Epithelial cell of esophagus (primary cell): ENCODE data around the gene KPNA4.
A peak's percentile ranks its signal among the peaks of the same experiment; 100 is the strongest.

Experiments used
- DNase-seq: peaks from one replicate; pipeline ENCODE4 v3.0.0; 2010; ENCODE audit warnings: low read depth
- H3K4me3 ChIP-seq: 2 replicates; pipeline ENCODE4 v1.5.1; 2011; ENCODE audit warnings: mild to moderate bottlenecking, low read length, control low read depth
- TF ChIP-seq, protein P1 (sequence below): IDR thresholded peaks from 2 replicates; pipeline ENCODE4 v1.5.1; 2011; ENCODE audit warnings: low read depth, mild to moderate bottlenecking, low read length, control low read depth, inconsistent platforms; ENCODE audit not compliant: insufficient read depth; ENCODE audit errors: missing control alignments

The KPNA4 gene

DNA sequence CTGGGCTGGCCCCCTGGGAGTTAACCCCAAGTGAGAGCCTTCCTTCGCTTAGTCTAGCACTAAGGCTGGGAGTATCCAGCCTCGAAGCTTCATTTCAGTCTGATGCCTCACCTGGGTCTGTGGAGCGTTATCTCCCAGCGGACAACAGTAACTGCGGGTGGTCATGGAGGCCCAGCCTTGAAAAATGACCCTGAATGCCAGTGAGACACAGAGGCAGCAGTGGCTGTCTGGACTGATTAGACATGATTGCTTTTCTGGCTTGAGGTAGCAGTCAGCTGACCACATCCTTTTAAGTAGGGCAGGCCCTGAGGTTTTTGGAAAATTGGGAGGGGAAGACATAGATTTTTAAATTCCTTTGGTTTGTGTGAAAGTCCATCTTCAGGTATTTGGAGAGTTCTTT lies 87.6 kb downstream of the KPNA4 start:
- DNase-seq, result no peak
- TF ChIP-seq, protein P1, sequence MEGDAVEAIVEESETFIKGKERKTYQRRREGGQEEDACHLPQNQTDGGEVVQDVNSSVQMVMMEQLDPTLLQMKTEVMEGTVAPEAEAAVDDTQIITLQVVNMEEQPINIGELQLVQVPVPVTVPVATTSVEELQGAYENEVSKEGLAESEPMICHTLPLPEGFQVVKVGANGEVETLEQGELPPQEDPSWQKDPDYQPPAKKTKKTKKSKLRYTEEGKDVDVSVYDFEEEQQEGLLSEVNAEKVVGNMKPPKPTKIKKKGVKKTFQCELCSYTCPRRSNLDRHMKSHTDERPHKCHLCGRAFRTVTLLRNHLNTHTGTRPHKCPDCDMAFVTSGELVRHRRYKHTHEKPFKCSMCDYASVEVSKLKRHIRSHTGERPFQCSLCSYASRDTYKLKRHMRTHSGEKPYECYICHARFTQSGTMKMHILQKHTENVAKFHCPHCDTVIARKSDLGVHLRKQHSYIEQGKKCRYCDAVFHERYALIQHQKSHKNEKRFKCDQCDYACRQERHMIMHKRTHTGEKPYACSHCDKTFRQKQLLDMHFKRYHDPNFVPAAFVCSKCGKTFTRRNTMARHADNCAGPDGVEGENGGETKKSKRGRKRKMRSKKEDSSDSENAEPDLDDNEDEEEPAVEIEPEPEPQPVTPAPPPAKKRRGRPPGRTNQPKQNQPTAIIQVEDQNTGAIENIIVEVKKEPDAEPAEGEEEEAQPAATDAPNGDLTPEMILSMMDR, result no peak
- H3K4me3 ChIP-seq, result no peak overlapping the region

DNA sequence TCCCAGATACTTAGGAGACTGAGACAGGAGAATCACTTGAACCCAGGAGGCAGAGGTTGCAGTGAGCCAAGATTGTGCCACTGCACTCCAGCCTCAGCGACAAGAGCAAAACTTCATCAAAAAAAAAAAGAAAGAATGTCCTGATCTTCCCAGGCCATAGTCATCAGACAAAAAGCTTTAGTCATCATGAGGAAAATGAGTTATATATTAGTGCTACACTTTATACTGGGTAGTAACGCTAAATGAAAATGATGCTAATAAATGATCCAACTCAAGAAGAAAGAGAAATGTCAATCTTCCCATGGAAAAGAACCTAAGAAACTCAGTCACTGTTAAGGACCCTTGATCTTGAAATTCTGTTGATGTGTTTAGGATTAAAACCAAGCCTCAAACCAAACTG lies 89.5 kb downstream of the KPNA4 start:
- H3K4me3 ChIP-seq, result no peak overlapping the region
- TF ChIP-seq, protein P1, result no peak
- no peak for DNase-seq

DNA sequence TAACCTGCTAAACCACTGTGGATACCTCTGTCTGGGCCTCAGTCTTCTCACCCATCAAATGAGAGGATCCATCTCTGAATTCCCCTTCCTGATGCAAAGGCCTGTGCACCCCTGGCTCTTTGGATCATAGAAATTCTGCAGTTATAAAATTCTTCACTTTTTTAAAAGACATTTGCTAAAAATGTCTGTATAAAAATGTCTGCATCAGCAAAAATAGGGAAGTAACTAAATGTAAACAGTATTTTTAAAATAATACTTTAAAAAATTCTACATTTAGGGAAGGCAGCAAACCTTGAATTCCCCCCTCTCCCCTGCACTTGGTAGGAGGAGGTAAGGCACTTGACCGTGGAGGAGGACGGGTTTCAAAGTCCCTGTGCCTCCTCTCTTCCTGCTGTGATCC lies 90.2 kb downstream of the KPNA4 start:
- H3K4me3 ChIP-seq, result no peak overlapping the region
- TF ChIP-seq, protein P1, result no peak
- DNase-seq, result no peak

DNA sequence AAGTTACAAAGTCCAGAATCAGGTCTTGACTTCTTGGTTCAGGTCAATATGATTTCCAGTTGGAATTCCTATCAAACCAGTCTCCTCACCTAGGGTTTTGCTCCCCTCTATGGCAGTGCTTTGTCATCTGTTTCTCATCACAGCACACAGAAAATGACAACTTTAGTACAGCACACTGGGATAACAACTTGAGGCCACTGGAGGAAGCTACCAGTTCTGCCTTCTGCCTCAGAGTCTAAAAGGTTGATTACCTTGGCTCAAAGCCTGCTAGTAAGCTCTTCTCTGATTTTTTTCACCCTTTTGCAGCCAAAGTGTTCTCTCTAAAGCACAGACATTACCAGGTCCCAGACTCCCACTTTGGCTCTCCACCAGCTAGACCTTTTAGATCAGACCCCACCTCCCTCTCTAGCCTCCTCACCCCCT lies 90.9 kb downstream of the KPNA4 start:
- peak; percentile 23 for DNase-seq
- no peak overlapping the region for H3K4me3 ChIP-seq
- TF ChIP-seq, protein P1, result no peak

DNA sequence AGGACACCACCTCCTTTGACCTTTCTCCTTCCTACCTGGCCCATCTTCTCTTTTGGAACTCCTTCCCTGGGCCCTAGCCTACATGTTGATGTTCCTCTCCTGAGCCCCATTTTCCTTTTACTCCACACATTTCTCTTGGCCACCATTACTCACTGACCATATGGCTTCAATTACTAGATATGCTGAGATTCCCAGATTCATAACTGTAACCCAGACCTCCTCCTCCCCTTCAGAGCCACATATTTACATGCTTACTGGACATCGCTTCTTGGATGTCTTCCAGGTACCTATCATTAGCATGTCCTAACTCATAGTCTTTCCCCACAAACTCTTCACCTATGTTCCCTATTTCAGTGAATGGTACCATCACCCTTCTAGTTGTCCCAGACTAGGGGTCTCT lies 91.4 kb downstream of the KPNA4 start:
- TF ChIP-seq, protein P1, result no peak
- DNase-seq, result peak; percentile 85
- H3K4me3 ChIP-seq, result no peak overlapping the region

DNA sequence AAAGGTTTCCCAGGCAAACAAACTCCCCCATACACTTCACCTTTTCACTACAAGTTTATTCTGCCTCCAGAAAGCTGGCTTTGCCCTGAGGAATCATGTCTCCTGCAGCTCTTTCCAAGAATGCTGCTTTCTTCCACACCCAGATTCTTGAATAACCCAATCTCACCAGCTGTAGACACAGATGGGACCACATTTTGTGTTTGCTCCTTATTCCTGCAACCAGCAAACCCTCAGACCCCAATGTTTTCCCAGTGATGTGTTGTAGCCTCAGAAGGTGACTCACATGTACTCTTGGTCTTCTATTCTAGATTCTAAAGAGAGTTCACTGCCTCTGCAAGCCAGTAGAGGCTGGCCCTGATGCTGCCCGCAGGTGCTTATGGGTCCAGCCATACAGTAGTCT lies 92.2 kb downstream of the KPNA4 start:
- no peak overlapping the region for H3K4me3 ChIP-seq
- TF ChIP-seq, protein P1, result no peak
- DNase-seq, result no peak

DNA sequence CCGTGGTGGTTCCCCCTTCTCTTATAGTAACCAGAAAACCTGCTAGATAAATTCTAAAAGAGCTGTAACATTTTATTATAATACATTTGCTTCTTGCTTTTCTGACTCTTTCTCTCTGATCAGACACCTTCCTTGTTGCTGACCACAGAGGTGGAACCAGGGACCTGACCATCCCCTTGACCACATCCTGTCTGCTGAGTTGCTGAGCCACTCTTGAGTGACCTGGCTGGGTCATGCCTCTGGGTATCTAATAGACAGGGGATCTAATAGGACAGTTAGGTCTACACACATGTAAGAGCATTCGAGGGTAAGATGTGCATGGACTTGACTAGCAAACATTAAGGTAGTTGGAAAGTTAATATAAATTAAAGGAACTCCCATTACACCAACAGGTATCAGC lies 93.0 kb downstream of the KPNA4 start:
- TF ChIP-seq, protein P1, result no peak

More for the DNA sequence above, 93.0 kb downstream of the KPNA4 start:
- no peak overlapping the region for H3K4me3 ChIP-seq
- DNase-seq, result no peak
